ENCODE data around the gene PSTPIP1.

DNA sequence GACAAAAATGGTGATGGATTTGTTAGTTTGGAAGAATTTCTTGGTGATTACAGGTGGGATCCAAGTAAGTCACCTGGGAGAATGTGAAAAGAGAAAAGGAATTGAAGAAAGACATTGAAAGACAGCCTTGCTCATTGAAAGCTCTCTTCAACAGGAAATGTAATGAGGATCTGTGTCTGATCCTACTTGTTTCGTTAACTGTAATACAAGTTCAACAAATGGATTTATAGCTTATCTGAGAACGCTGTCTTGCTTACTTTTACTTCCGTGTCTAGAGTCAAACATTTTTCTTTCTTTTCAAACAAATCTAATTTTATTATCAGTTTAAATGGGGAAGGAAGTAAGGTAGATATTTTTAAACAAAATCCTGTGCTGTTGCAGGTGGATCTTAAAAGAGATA is 47.5 kb upstream of the PSTPIP1 start:
- TF ChIP-seq, protein P1, sequence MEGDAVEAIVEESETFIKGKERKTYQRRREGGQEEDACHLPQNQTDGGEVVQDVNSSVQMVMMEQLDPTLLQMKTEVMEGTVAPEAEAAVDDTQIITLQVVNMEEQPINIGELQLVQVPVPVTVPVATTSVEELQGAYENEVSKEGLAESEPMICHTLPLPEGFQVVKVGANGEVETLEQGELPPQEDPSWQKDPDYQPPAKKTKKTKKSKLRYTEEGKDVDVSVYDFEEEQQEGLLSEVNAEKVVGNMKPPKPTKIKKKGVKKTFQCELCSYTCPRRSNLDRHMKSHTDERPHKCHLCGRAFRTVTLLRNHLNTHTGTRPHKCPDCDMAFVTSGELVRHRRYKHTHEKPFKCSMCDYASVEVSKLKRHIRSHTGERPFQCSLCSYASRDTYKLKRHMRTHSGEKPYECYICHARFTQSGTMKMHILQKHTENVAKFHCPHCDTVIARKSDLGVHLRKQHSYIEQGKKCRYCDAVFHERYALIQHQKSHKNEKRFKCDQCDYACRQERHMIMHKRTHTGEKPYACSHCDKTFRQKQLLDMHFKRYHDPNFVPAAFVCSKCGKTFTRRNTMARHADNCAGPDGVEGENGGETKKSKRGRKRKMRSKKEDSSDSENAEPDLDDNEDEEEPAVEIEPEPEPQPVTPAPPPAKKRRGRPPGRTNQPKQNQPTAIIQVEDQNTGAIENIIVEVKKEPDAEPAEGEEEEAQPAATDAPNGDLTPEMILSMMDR (IDR thresholded peaks at IDR 0.05) = no peak
- TF ChIP-seq POLR2AphosphoS5 (IDR thresholded peaks at IDR 0.05) (no peak), POLR2A (IDR thresholded peaks at IDR 0.05) (no peak)

All from sigmoid colon (tissue), 4 donors.